Central memory CD8-positive, alpha-beta T cell (primary cell): ENCODE data around the gene ZNF782.
"Not testable (repeated sequence)": the region's sequence is repeated elsewhere in the genome, so short reads cannot be mapped to it uniquely, and the experiment has no call there.

Experiments
- ATAC-seq: fragments of 150-1000 bp; cut with Tn5 transposase; replicated peaks from 2 replicates; pipeline ENCODE4 v1.10.0; 2022; ENCODE audit warnings: mild to moderate bottlenecking, moderate FRiP score, moderate number of reproducible peaks; ENCODE audit not compliant: poor library complexity, severe bottlenecking; ENCODE audit errors: extremely low read depth
- DNase-seq, 2 donors: peaks; one replicate each; pipeline ENCODE4 v3.0.0; 2021; ENCODE audit warnings: low spot score in 2 of 2
- H3K27ac Mint-ChIP-seq: one replicate; pipeline ENCODE4 v1.8.0; 2022; ENCODE audit warnings: low read depth, mild to moderate bottlenecking, moderate library complexity, mixed read lengths
- H3K27me3 Mint-ChIP-seq: one replicate; pipeline ENCODE4 v1.8.0; 2022; ENCODE audit warnings: mixed read lengths
- H3K36me3 Mint-ChIP-seq: one replicate; pipeline ENCODE4 v1.8.0; 2022; ENCODE audit warnings: mild to moderate bottlenecking, moderate library complexity, mixed read lengths; ENCODE audit not compliant: insufficient read depth
- H3K4me1 Mint-ChIP-seq: one replicate; pipeline ENCODE4 v1.8.0; 2022; ENCODE audit warnings: mixed read lengths
- H3K4me3 Mint-ChIP-seq: one replicate; pipeline ENCODE4 v1.8.0; 2022; ENCODE audit warnings: mild to moderate bottlenecking, moderate library complexity, mixed read lengths
- H3K9me3 Mint-ChIP-seq: one replicate; pipeline ENCODE4 v1.8.0; 2022; ENCODE audit warnings: mixed read lengths

Gene ZNF782

GRCh38 chr9:96813607-96814006, 40.7 kb downstream of the ZNF782 start:
- Mint-ChIP-seq H3K4me1 (no peaks in the 10 kb centered on the region), H3K27me3 (no peaks in the 10 kb centered on the region), H3K4me3 (no peak overlapping the region), H3K9me3 (peaks cover 38% of the 10 kb centered on the region), H3K36me3 (peaks cover 3% of the 10 kb centered on the region), H3K27ac (no peak overlapping the region)
- no peak for ATAC-seq
- DNase-seq, result no peak

- not testable (repeated sequence) for ATAC-seq, H3K27ac Mint-ChIP-seq, H3K27me3 Mint-ChIP-seq, H3K36me3 Mint-ChIP-seq, DNase-seq, H3K4me1 Mint-ChIP-seq, H3K4me3 Mint-ChIP-seq
- peaks cover 22% of the 10 kb centered on the region for H3K9me3 Mint-ChIP-seq
Measured at GRCh38 chr9:96798959-96799358, 55.4 kb downstream of the ZNF782 start.

- Mint-ChIP-seq H3K9me3 (peaks cover 12% of the 10 kb centered on the region), H3K36me3 (peaks cover 4% of the 10 kb centered on the region), H3K4me1 (peaks cover 6% of the 10 kb centered on the region), H3K27ac (no peak overlapping the region), H3K4me3 (no peak overlapping the region), H3K27me3 (no peaks in the 10 kb centered on the region)
- DNase-seq (no peak), ATAC-seq (no peak)
Measured at GRCh38 chr9:96784021-96784420, 70.3 kb downstream of the ZNF782 start.

- Mint-ChIP-seq H3K27ac (no peak overlapping the region), H3K27me3 (no peaks in the 10 kb centered on the region), H3K4me3 (no peak overlapping the region), H3K4me1 (peaks cover 18% of the 10 kb centered on the region), H3K36me3 (peaks cover 13% of the 10 kb centered on the region), H3K9me3 (peaks cover 6% of the 10 kb centered on the region)
- DNase-seq, result no peak
- ATAC-seq, result no peak
Measured at GRCh38 chr9:96782235-96782634, 72.1 kb downstream of the ZNF782 start.

GRCh38 chr9:96781552-96781951, 72.8 kb downstream of the ZNF782 start:
- H3K27ac Mint-ChIP-seq, result no peak overlapping the region
- no peak overlapping the region for H3K4me3 Mint-ChIP-seq
- no peak for ATAC-seq
- peaks cover 6% of the 10 kb centered on the region for H3K9me3 Mint-ChIP-seq
- no peak for DNase-seq
- H3K4me1 Mint-ChIP-seq, result peaks cover 24% of the 10 kb centered on the region
- peaks cover 13% of the 10 kb centered on the region for H3K36me3 Mint-ChIP-seq
- no peaks in the 10 kb centered on the region for H3K27me3 Mint-ChIP-seq

GRCh38 chr9:96779089-96779488, 75.2 kb downstream of the ZNF782 start:
- peaks cover 30% of the 10 kb centered on the region for H3K4me1 Mint-ChIP-seq
- DNase-seq (no peak), ATAC-seq (no peak)
- H3K4me3 Mint-ChIP-seq, result peak overlapping the region; percentile 94
- H3K27ac Mint-ChIP-seq, result peak overlapping the region; percentile 98
- peaks cover 6% of the 10 kb centered on the region for H3K9me3 Mint-ChIP-seq
- H3K27me3 Mint-ChIP-seq, result no peaks in the 10 kb centered on the region
- H3K36me3 Mint-ChIP-seq, result peaks cover 23% of the 10 kb centered on the region

- H3K4me1 Mint-ChIP-seq, result peaks cover 43% of the 10 kb centered on the region
- no peaks in the 10 kb centered on the region for H3K27me3 Mint-ChIP-seq
- peak overlapping the region; percentile 98 for H3K27ac Mint-ChIP-seq
- peaks cover 30% of the 10 kb centered on the region for H3K36me3 Mint-ChIP-seq
- DNase-seq (no peak), ATAC-seq (no peak)
- H3K4me3 Mint-ChIP-seq, result peak overlapping the region; percentile 94
- no peaks in the 10 kb centered on the region for H3K9me3 Mint-ChIP-seq
Measured at GRCh38 chr9:96777426-96777864, 76.9 kb downstream of the ZNF782 start.

GRCh38 chr9:96771124-96771523, 83.2 kb downstream of the ZNF782 start:
- no peak for ATAC-seq

GRCh38 chr9:96769989-96770388, 84.3 kb downstream of the ZNF782 start:
- peaks cover 17% of the 10 kb centered on the region for H3K4me1 Mint-ChIP-seq
- no peak overlapping the region for H3K4me3 Mint-ChIP-seq
- H3K9me3 Mint-ChIP-seq, result peaks cover 19% of the 10 kb centered on the region
- ATAC-seq (no peak), DNase-seq (no peak)
- no peak overlapping the region for H3K27ac Mint-ChIP-seq
- peaks cover 50% of the 10 kb centered on the region for H3K36me3 Mint-ChIP-seq
- H3K27me3 Mint-ChIP-seq, result no peaks in the 10 kb centered on the region

More at GRCh38 chr9:96771124-96771523, 83.2 kb downstream of the ZNF782 start:
- Mint-ChIP-seq H3K36me3 (peaks cover 53% of the 10 kb centered on the region), H3K9me3 (peaks cover 16% of the 10 kb centered on the region), H3K27me3 (no peaks in the 10 kb centered on the region), H3K27ac (no peak overlapping the region), H3K4me1 (peaks cover 17% of the 10 kb centered on the region), H3K4me3 (no peak overlapping the region)
- no peak for DNase-seq
